HEK293 (cell line): Measurements from ENCODE around the gene COL25A1.

Experiments used
- CTCF ChIP-seq: fragments of 450-650 bp; formaldehyde crosslinking; IDR thresholded peaks from 2 replicates; pipeline ENCODE4 v1.5.1; 2016; ENCODE audit warnings: missing biosample characterization, missing genetic modification characterization
- HOXA7 ChIP-seq: sonication (generic); formaldehyde crosslinking; IDR thresholded peaks from 2 replicates; pipeline ENCODE4 v1.8.1; 2022; ENCODE audit warnings: missing genetic modification reagents, borderline replicate concordance
- MYNN ChIP-seq: fragments of 450-650 bp; formaldehyde crosslinking; IDR thresholded peaks from 2 replicates; pipeline ENCODE4 v1.5.1; 2016; ENCODE audit warnings: missing biosample characterization, missing genetic modification characterization, borderline replicate concordance
- MZF1 ChIP-seq: fragments of 450-650 bp; formaldehyde crosslinking; IDR thresholded peaks from 2 replicates; pipeline ENCODE4 v1.5.1; 2017; ENCODE audit warnings: missing biosample characterization, missing genetic modification characterization, borderline replicate concordance
- TRIM28 ChIP-seq: IDR thresholded peaks from 2 replicates; pipeline ENCODE4 v1.6.1; 2011; ENCODE audit warnings: low read length, control low read depth, borderline replicate concordance
- YY1 ChIP-seq: fragments of 450-650 bp; formaldehyde crosslinking; IDR thresholded peaks from 2 replicates; pipeline ENCODE4 v1.5.1; 2018; ENCODE audit warnings: missing biosample characterization, missing genetic modification characterization
- ZBTB1 ChIP-seq: fragments of 450-650 bp; formaldehyde crosslinking; IDR thresholded peaks from 2 replicates; pipeline ENCODE4 v1.5.1; 2016; ENCODE audit warnings: missing biosample characterization, missing genetic modification characterization
- ZEB2 ChIP-seq: fragments of 450-650 bp; formaldehyde crosslinking; IDR thresholded peaks from 2 replicates; pipeline ENCODE4 v1.5.1; 2016; ENCODE audit warnings: missing biosample characterization, missing genetic modification characterization
- ZNF138 ChIP-seq: fragments of 450-650 bp; formaldehyde crosslinking; IDR thresholded peaks from 2 replicates; pipeline ENCODE4 v1.5.1; 2016; ENCODE audit warnings: missing biosample characterization, missing genetic modification characterization, borderline replicate concordance
- ZNF274 ChIP-seq, 2 experiments: fragments of 200-500 bp in 1 of 2; fragments of 450-650 bp in 1 of 2; sonication (Bioruptor generic) in 1 of 2; formaldehyde crosslinking in 1 of 2; IDR thresholded peaks; 2 replicates each; pipeline versions ENCODE4 v1.5.1 to v1.6.1; 2014 to 2016; ENCODE audit warnings: borderline replicate concordance in 1 of 2, inconsistent platforms in 1 of 2, low read length in 1 of 2, missing biosample characterization in 1 of 2, missing genetic modification characterization in 1 of 2
- ZNF302 ChIP-seq: fragments of 450-650 bp; formaldehyde crosslinking; IDR thresholded peaks from 2 replicates; pipeline ENCODE4 v1.5.1; 2016; ENCODE audit warnings: missing biosample characterization, missing genetic modification characterization, low read depth
- ZNF792 ChIP-seq: fragments of 450-650 bp; formaldehyde crosslinking; IDR thresholded peaks from 2 replicates; pipeline ENCODE4 v1.5.1; 2016; ENCODE audit warnings: missing biosample characterization, missing genetic modification characterization
- TF ChIP-seq, protein P1 (sequence below): fragments of 450-650 bp; formaldehyde crosslinking; IDR thresholded peaks from 2 replicates; pipeline ENCODE4 v1.5.1; 2016; ENCODE audit warnings: missing biosample characterization, missing genetic modification characterization

DNA sequence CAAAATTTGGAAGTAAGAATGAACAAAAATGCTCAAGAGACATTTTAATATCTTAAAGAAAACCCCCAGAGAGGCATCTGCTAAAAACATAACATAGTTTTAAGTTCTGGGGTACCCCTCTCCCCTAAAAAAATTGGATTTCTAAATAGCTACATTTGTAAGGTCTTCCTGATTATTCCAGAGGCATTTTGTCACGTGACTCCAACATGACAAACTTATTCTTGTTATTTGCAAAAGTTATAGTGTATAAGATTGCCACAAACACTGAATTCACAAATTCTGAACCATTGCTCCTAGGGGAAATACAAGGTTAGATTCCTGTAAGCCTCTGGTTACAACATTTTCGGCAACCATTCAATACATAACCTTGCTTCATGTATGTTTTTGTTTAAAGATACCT lies 73.4 kb downstream of the COL25A1 start:
- TF ChIP-seq MYNN (tag by site-specific recombination) (no peak), MZF1 (tag by site-specific recombination) (no peak), ZNF274 (IDR thresholded peaks at IDR 0.05; ENCODE audit: low read length) (no peak), ZNF274 (tag by site-specific recombination; IDR thresholded peaks at IDR 0.05; ENCODE audit: borderline replicate concordance) (no peak), ZEB2 (tag by site-specific recombination) (no peak), ZNF138 (tag by site-specific recombination) (no peak), ZNF792 (tag by site-specific recombination) (no peak), TRIM28 (no peak), CTCF (tag by site-specific recombination) (no peak), YY1 (no peak), HOXA7 (CRISPR knock-in tag) (no peak), ZNF302 (tag by site-specific recombination) (no peak), ZBTB1 (tag by site-specific recombination) (no peak)
- TF ChIP-seq, protein P1, sequence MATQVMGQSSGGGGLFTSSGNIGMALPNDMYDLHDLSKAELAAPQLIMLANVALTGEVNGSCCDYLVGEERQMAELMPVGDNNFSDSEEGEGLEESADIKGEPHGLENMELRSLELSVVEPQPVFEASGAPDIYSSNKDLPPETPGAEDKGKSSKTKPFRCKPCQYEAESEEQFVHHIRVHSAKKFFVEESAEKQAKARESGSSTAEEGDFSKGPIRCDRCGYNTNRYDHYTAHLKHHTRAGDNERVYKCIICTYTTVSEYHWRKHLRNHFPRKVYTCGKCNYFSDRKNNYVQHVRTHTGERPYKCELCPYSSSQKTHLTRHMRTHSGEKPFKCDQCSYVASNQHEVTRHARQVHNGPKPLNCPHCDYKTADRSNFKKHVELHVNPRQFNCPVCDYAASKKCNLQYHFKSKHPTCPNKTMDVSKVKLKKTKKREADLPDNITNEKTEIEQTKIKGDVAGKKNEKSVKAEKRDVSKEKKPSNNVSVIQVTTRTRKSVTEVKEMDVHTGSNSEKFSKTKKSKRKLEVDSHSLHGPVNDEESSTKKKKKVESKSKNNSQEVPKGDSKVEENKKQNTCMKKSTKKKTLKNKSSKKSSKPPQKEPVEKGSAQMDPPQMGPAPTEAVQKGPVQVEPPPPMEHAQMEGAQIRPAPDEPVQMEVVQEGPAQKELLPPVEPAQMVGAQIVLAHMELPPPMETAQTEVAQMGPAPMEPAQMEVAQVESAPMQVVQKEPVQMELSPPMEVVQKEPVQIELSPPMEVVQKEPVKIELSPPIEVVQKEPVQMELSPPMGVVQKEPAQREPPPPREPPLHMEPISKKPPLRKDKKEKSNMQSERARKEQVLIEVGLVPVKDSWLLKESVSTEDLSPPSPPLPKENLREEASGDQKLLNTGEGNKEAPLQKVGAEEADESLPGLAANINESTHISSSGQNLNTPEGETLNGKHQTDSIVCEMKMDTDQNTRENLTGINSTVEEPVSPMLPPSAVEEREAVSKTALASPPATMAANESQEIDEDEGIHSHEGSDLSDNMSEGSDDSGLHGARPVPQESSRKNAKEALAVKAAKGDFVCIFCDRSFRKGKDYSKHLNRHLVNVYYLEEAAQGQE (tag by site-specific recombination) = no peak
